HCT116 (cell line): ENCODE data around the gene ARHGEF11. TPM values are rescaled to one million over a fixed set of nuclear protein-coding genes. Genes with fewer than 3 reads are reported as not detected.

Experiments used
- ATAC-seq: fragments of 200-7000 bp; cut with Tn5 transposase; 2 replicates; pipeline ENCODE4 v1.9.1; 2020; ENCODE audit warnings: mild to moderate bottlenecking, moderate library complexity
- BruUV-seq: library from RNA; stranded (reverse); fragments of 400-500 nt; replicated peaks from 2 replicates; lab custom pipeline; 2021; lab: Mats Ljungman, UMichigan
- CTCF ChIA-PET: fragments of 300-600 bp; sonication (Branson Sonifier 250); formaldehyde crosslinking; loops from one replicate; lab custom pipeline; 2021; ENCODE audit warnings: antibody characterized with exemption; lab: Charles Lee
- POLR2A ChIA-PET: fragments of 300-600, 350-600 bp; sonication (Branson Sonifier 250); formaldehyde crosslinking; loops from one replicate; lab custom pipeline; 2021; ENCODE audit warnings: antibody characterized with exemption; lab: Charles Lee
- RAD21 ChIA-PET, 2 experiments: fragments of 300-600 bp; sonication (Branson Sonifier 250); formaldehyde crosslinking; loops; one replicate each; lab custom pipeline; 2023; ENCODE audit warnings: low total read pairs in 2 of 2; ENCODE audit not compliant: uncharacterized antibody in 2 of 2, unreplicated experiment in 2 of 2, low non-redundant PET in 1 of 2; lab: Charles Lee
- DNase-seq: peaks from one replicate; pipeline ENCODE4 v3.0.0-alpha.2; 2010; ENCODE audit warnings: low read depth, low spot score
- H2AFZ ChIP-seq: fragments of 200-600 bp; shearing (Covaris generic), sonication (generic); 2 replicates; pipeline ENCODE4 v1.6.1; 2017; ENCODE audit warnings: low read depth, mixed run types, mixed read lengths, antibody characterized with exemption, low read length; ENCODE audit not compliant: poor library complexity, severe bottlenecking
- H3K27ac ChIP-seq: 2 replicates; pipeline ENCODE4 v1.5.1; 2012; ENCODE audit warnings: low read depth, low read length
- H3K27me3 ChIP-seq: fragments of 200-600 bp; sonication (generic); 2 replicates; pipeline ENCODE4 v1.6.1; 2016; ENCODE audit warnings: mixed run types, low read length, mixed read lengths; ENCODE audit not compliant: insufficient read depth
- H3K36me3 ChIP-seq, 2 experiments: fragments of 200-500 bp in 1 of 2; fragments of 200-600 bp in 1 of 2; sonication (Bioruptor generic) in 1 of 2; sonication (generic) in 1 of 2; 2 replicates each; pipeline versions ENCODE4 v1.5.1 to v1.6.1; 2014 to 2016; ENCODE audit warnings: low read length in 2 of 2, inconsistent platforms in 1 of 2, mixed read lengths in 1 of 2, mixed run types in 1 of 2; ENCODE audit not compliant: insufficient read depth in 2 of 2, control insufficient read depth in 1 of 2
- H3K4me1 ChIP-seq, 2 experiments: fragments of 200-600 bp in 1 of 2; sonication (generic) in 1 of 2; 2 replicates each; pipeline versions ENCODE4 v1.5.1 to v1.6.1; 2012 to 2017; ENCODE audit warnings: low read length in 2 of 2, inconsistent platforms in 1 of 2, mild to moderate bottlenecking in 1 of 2, mixed read lengths in 1 of 2, mixed run types in 1 of 2, moderate library complexity in 1 of 2; ENCODE audit not compliant: insufficient read depth in 2 of 2, control insufficient read depth in 1 of 2
- H3K4me2 ChIP-seq: fragments of 200-600 bp; sonication (generic); 2 replicates; pipeline ENCODE4 v1.6.1; 2017; ENCODE audit warnings: mixed run types, low read length, mixed read lengths
- H3K4me3 ChIP-seq, 2 experiments: fragments of 200-600 bp in 1 of 2; sonication (generic) in 1 of 2; replicated peaks in 1 of 2; 2 replicates each; pipeline ENCODE4 v1.5.1; 2011 to 2016; ENCODE audit warnings: low read length in 2 of 2, control low read depth in 1 of 2, low read depth in 1 of 2, mild to moderate bottlenecking in 1 of 2, mixed read lengths in 1 of 2, mixed run types in 1 of 2
- H3K79me2 ChIP-seq: fragments of 200-600 bp; sonication (generic); 2 replicates; pipeline ENCODE4 v1.6.1; 2017; ENCODE audit warnings: mild to moderate bottlenecking, mixed run types, low read length, moderate library complexity, mixed read lengths; ENCODE audit not compliant: insufficient read depth
- H3K9ac ChIP-seq: fragments of 200-600 bp; sonication (generic); 2 replicates; pipeline ENCODE4 v1.6.1; 2016; ENCODE audit warnings: low read length, mixed read lengths
- H3K9me2 ChIP-seq: fragments of 200-600 bp; sonication (generic), shearing (Covaris generic); 2 replicates; pipeline ENCODE4 v1.6.1; 2017; ENCODE audit warnings: mixed run types, mild to moderate bottlenecking, moderate library complexity; ENCODE audit not compliant: insufficient read depth
- H3K9me3 ChIP-seq, 2 experiments: fragments of 200-500 bp in 1 of 2; fragments of 200-600 bp in 1 of 2; sonication (Bioruptor generic) in 1 of 2; sonication (generic) in 1 of 2; 2 replicates each; pipeline ENCODE4 v1.6.1; 2014 to 2017; ENCODE audit warnings: low read length in 2 of 2, mixed read lengths in 2 of 2, inconsistent platforms in 1 of 2, low read depth in 1 of 2, mild to moderate bottlenecking in 1 of 2, mixed run types in 1 of 2, moderate library complexity in 1 of 2; ENCODE audit not compliant: control insufficient read depth in 1 of 2, insufficient read depth in 1 of 2
- H4K20me1 ChIP-seq: fragments of 200-600 bp; sonication (generic), shearing (Covaris generic); 2 replicates; pipeline ENCODE4 v1.6.1; 2017; ENCODE audit warnings: mixed run types, mild to moderate bottlenecking, moderate library complexity; ENCODE audit not compliant: insufficient read depth
- CBX3 ChIP-seq: IDR thresholded peaks from 2 replicates; pipeline ENCODE4 v1.6.1; 2012; ENCODE audit warnings: low read depth
- CEBPB ChIP-seq: IDR thresholded peaks from 2 replicates; pipeline ENCODE4 v1.6.1; 2012; ENCODE audit warnings: low read depth
- EGR1 ChIP-seq: IDR thresholded peaks from 2 replicates; pipeline ENCODE4 v1.6.1; 2012; ENCODE audit warnings: low read depth
- EZH2 ChIP-seq: fragments of 200-600 bp; sonication (generic); IDR thresholded peaks from 2 replicates; pipeline ENCODE4 v1.6.1; 2017; ENCODE audit warnings: antibody characterized with exemption, mixed run types
- EZH2phosphoT487 ChIP-seq: fragments of 200-600 bp; IDR thresholded peaks from 2 replicates; pipeline ENCODE4 v1.6.1; 2018; ENCODE audit warnings: antibody characterized with exemption, borderline replicate concordance
- FOSL1 ChIP-seq: IDR thresholded peaks from 2 replicates; pipeline ENCODE4 v1.6.1; 2012; ENCODE audit warnings: low read depth
- JUND ChIP-seq: IDR thresholded peaks from 2 replicates; pipeline ENCODE4 v1.6.1; 2012
- RAD21 ChIP-seq: IDR thresholded peaks from 2 replicates; pipeline ENCODE4 v1.6.1; 2012; ENCODE audit warnings: low read depth, mild to moderate bottlenecking
- SIN3A ChIP-seq: IDR thresholded peaks from 2 replicates; pipeline ENCODE4 v1.6.1; 2012; ENCODE audit warnings: low read depth
- SRF ChIP-seq: IDR thresholded peaks from 2 replicates; pipeline ENCODE4 v1.6.1; 2012; ENCODE audit warnings: low read depth
- TCF7L2 ChIP-seq: IDR thresholded peaks from 2 replicates; pipeline ENCODE4 v1.7.0; 2011; ENCODE audit warnings: borderline replicate concordance, inconsistent platforms; ENCODE audit not compliant: insufficient read depth, insufficient read length; ENCODE audit errors: extremely low read depth
- YY1 ChIP-seq: IDR thresholded peaks from 2 replicates; pipeline ENCODE4 v1.6.1; 2011; ENCODE audit warnings: low read length, low read depth, moderate library complexity, mild to moderate bottlenecking; ENCODE audit not compliant: insufficient replicate concordance; ENCODE audit errors: extremely low read depth
- ZFX ChIP-seq: fragments of 450-650 bp; IDR thresholded peaks from 2 replicates; pipeline ENCODE4 v1.6.1; 2017
- intact Hi-C: fragments of 100-400 bp; cut with micrococcal nuclease; formaldehyde crosslinking; loops from 2 replicates; pipeline ENCODE4 v1.10.0; 2022
- total RNA-seq: library from RNA; stranded (reverse); gene quantifications from one replicate; pipeline ENCODE4 v1.2.1, GENCODE V29; 2021; ENCODE audit not compliant: unreplicated experiment
- TF ChIP-seq, protein P1 (sequence below): IDR thresholded peaks from 2 replicates; pipeline ENCODE4 v1.6.1; 2012
- TF ChIP-seq, protein P2 (sequence below): IDR thresholded peaks from 2 replicates; pipeline ENCODE4 v1.6.1; 2012
- TF ChIP-seq, protein P3 (sequence below): IDR thresholded peaks from 2 replicates; pipeline ENCODE4 v1.6.1; 2012; ENCODE audit warnings: low read depth

Gene ARHGEF11
- total RNA-seq, 1 experiment from 2014 or later: 28.9 TPM

DNA sequence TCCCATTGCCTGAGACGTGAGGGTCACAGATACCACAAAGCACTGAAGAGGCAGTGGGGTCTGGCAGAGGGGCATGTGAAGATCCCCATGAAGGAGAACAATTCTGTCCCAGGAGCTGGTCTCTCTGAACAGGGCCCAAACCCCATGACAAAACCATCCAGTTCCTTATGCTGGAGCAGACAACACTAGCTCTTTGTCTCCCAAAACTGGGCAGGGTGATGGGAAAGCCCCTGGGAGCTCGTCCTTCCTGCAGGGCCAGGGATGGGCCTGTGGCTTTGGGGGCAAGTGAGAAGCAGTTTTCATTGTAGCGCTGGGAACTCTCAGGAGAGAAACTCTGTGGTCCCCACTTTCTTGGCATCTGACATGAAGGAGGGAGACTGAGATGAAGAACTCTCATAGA lies 45.2 kb upstream of the ARHGEF11 start:
- POLR2A ChIA-PET: interaction anchor here (1.7 kb wide), 1 partner anchor 65 kb away, joined by 8 read pairs; no protein-coding TSS in a partner anchor
- BruUV-seq: no TSS peak

More for the DNA sequence above, 45.2 kb upstream of the ARHGEF11 start:
- intact Hi-C loops: loop anchor here (1.0 to 5.0 kb wide), 2 partner anchors 47 to 66 kb away; partner anchors contain the start of gene ETV3
- H3K9me2 ChIP-seq: no peaks in the 10 kb centered on the region; the same call in 1 of the 2 replicates
- H4K20me1 ChIP-seq: no peaks in the 10 kb centered on the region
- no peak overlapping the region for H3K9ac ChIP-seq
- H3K4me3 ChIP-seq: no peak overlapping the region
- no peak overlapping the region for H3K27ac ChIP-seq
- peak overlapping the region; percentile 55 for H2AFZ ChIP-seq
- 0 out of 4 replicates have a peak, but pooled peaks cover 0 to 2% of the 10 kb centered on the region in 2 experiments for H3K4me1 ChIP-seq
- H3K9me3 ChIP-seq: no peaks in the 10 kb centered on the region
- no peaks in the 10 kb centered on the region for H3K79me2 ChIP-seq
- no peak for DNase-seq
- ATAC-seq: no peak
- no peak overlapping the region for H3K4me2 ChIP-seq
- ChIA-PET RAD21 (interaction anchor here (1.0 to 2.0 kb wide), 3 partner anchors 62 to 65 kb away, joined by 6 to 30 read pairs (median 22); no protein-coding TSS in a partner anchor), CTCF (interaction anchor here (1.0 to 2.5 kb wide), 18 partner anchors 10 to 415 kb away, joined by 3 to 140 read pairs (median 5); no protein-coding TSS in a partner anchor)
- H3K36me3 ChIP-seq: no peaks in the 10 kb centered on the region
- TF ChIP-seq RAD21: no peak
- TF ChIP-seq, protein P1, sequence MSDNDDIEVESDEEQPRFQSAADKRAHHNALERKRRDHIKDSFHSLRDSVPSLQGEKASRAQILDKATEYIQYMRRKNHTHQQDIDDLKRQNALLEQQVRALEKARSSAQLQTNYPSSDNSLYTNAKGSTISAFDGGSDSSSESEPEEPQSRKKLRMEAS: no peak
- no peak for TF ChIP-seq EZH2
- TF ChIP-seq EGR1: no peak
- TF ChIP-seq EZH2phosphoT487: no peak
- TF ChIP-seq SIN3A: no peak
- TF ChIP-seq, protein P2, sequence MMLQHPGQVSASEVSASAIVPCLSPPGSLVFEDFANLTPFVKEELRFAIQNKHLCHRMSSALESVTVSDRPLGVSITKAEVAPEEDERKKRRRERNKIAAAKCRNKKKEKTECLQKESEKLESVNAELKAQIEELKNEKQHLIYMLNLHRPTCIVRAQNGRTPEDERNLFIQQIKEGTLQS: no peak
- TF ChIP-seq JUND: no peak
- no peak for TF ChIP-seq CEBPB
- TF ChIP-seq, protein P3, sequence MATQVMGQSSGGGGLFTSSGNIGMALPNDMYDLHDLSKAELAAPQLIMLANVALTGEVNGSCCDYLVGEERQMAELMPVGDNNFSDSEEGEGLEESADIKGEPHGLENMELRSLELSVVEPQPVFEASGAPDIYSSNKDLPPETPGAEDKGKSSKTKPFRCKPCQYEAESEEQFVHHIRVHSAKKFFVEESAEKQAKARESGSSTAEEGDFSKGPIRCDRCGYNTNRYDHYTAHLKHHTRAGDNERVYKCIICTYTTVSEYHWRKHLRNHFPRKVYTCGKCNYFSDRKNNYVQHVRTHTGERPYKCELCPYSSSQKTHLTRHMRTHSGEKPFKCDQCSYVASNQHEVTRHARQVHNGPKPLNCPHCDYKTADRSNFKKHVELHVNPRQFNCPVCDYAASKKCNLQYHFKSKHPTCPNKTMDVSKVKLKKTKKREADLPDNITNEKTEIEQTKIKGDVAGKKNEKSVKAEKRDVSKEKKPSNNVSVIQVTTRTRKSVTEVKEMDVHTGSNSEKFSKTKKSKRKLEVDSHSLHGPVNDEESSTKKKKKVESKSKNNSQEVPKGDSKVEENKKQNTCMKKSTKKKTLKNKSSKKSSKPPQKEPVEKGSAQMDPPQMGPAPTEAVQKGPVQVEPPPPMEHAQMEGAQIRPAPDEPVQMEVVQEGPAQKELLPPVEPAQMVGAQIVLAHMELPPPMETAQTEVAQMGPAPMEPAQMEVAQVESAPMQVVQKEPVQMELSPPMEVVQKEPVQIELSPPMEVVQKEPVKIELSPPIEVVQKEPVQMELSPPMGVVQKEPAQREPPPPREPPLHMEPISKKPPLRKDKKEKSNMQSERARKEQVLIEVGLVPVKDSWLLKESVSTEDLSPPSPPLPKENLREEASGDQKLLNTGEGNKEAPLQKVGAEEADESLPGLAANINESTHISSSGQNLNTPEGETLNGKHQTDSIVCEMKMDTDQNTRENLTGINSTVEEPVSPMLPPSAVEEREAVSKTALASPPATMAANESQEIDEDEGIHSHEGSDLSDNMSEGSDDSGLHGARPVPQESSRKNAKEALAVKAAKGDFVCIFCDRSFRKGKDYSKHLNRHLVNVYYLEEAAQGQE: no peak
- TF ChIP-seq CBX3: no peak
- no peak for TF ChIP-seq SRF
- no peak for TF ChIP-seq FOSL1
- no peak for TF ChIP-seq TCF7L2
- no peak for TF ChIP-seq YY1
- no peak for TF ChIP-seq ZFX
- H3K27me3 ChIP-seq: no peaks in the 10 kb centered on the region
